NCI-H2171 (cell line): ENCODE measurements around the gene MASP2.
"Not testable (repeated sequence)": the region's sequence is repeated elsewhere in the genome, so short reads cannot be mapped to it uniquely, and the experiment has no call there.

Experiments
- DNase-seq: peaks from one replicate; lab custom pipeline; 2025; lab: John Stamatoyannopoulos, UW

Gene MASP2

GRCh38 chr1:11046625-11047365 is at the start of gene MASP2:
Gene MASP2 (minus strand): TSS chr1:11047239. CDS start chr1:11047207, 32 bp downstream.
- DNase-seq = no peak

- DNase-seq = not testable (repeated sequence)
Observed at GRCh38 chr1:11083784-11084183, 36.7 kb upstream of the MASP2 start.

- no peak for DNase-seq
Observed at GRCh38 chr1:11080931-11081330, 33.9 kb upstream of the MASP2 start.

- DNase-seq = no peak
Observed at GRCh38 chr1:11078631-11079030, 31.6 kb upstream of the MASP2 start.

- not testable (repeated sequence) for DNase-seq
Observed at GRCh38 chr1:11073398-11073797, 26.4 kb upstream of the MASP2 start.

- DNase-seq = no peak
Observed at GRCh38 chr1:11072216-11072917, 25.3 kb upstream of the MASP2 start.

GRCh38 chr1:11071463-11072215 is 24.6 kb upstream of the MASP2 start:
- DNase-seq = peak; percentile 24

- DNase-seq = no peak
Observed at GRCh38 chr1:11070876-11071275, 23.8 kb upstream of the MASP2 start.

- no peak for DNase-seq
Observed at GRCh38 chr1:11068600-11069473, 21.8 kb upstream of the MASP2 start.

- no peak for DNase-seq
Observed at GRCh38 chr1:11067716-11068599, 20.9 kb upstream of the MASP2 start.

- DNase-seq = no peak
Observed at GRCh38 chr1:11065796-11066195, 18.8 kb upstream of the MASP2 start.

GRCh38 chr1:11064942-11065341 is 17.9 kb upstream of the MASP2 start:
- no peak for DNase-seq

GRCh38 chr1:11063937-11064537 is 17.0 kb upstream of the MASP2 start:
- not testable (repeated sequence) for DNase-seq

- no peak for DNase-seq
Observed at GRCh38 chr1:11062965-11063401, 15.9 kb upstream of the MASP2 start.

GRCh38 chr1:11061652-11062365 is 14.8 kb upstream of the MASP2 start:
- no peak for DNase-seq

GRCh38 chr1:11059968-11060830 is 13.2 kb upstream of the MASP2 start, which contains the start of gene SRM:
Gene SRM (minus strand): TSS chr1:11060018. CDS start chr1:11059943, 75 bp downstream.
- peak; percentile 85 for DNase-seq

- peak; percentile 52 for DNase-seq
Observed at GRCh38 chr1:11059155-11059967, 12.3 kb upstream of the MASP2 start.
